ENCODE data around the gene ZNF763. TPM values are rescaled to one million over a fixed set of nuclear protein-coding genes. Genes with fewer than 3 reads are reported as not detected.
"Not testable (repeated sequence)": the region's sequence is repeated elsewhere in the genome, so short reads cannot be mapped to it uniquely, and the experiment has no call there.

The ZNF763 gene
- polyA plus RNA-seq, 2 of the 4 experiments (the other 2 are of a cell fraction) = not detected

DNA sequence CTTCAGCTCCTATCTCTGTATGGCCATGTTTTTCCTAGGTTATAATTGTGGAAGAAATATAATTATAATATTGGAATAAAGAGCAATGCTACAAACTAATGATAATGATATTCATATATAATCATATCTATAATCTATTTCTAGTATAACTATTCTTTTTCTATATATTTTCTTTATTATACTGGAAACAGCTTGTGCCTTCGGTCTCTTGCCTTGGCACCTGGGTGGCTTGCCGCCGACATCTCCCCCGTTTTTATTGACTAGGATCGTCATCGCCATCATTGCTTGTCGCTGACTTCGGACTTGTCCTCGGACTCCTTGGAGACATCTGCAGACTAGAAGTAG, 24.2 kb downstream of the ZNF763 start:
- Histone ChIP-seq H3K9me3 (no peaks in the 10 kb centered on the region), H3K4me2 (no peak overlapping the region), H3K4me3 (no peak overlapping the region), H3K27ac (no peak overlapping the region), H3K4me1 (no peaks in the 10 kb centered on the region)
- POLR2A ChIA-PET = no interaction called here
- DNase-seq (ENCODE audit: low read depth in 1 of 2, low spot score in 1 of 2) = no peak
- ATAC-seq = no peak
- WGBS (ENCODE audit: missing lambda C conversion rate) = 39% methylated on average over 9 of the region's 9 CpGs
- FAIRE-seq = no peak
- TF ChIP-seq ZC3H11A (IDR thresholded peaks at IDR 0.05) (no peak), HOXA7 (CRISPR knock-in tag; IDR thresholded peaks at IDR 0.05) (no peak), TFCP2L1 (CRISPR knock-in tag; IDR thresholded peaks at IDR 0.05) (no peak), RFX5 (IDR thresholded peaks at IDR 0.05) (no peak), ATOH8 (CRISPR knock-in tag; IDR thresholded peaks at IDR 0.05; ENCODE audit: low read depth) (no peak), CBX2 (IDR thresholded peaks at IDR 0.05; ENCODE audit: borderline replicate concordance, low read depth) (no peak), JUN (IDR thresholded peaks at IDR 0.05) (no peak), EP300 (IDR thresholded peaks at IDR 0.05) (no peak), ZNF302 (CRISPR knock-in tag; IDR thresholded peaks at IDR 0.05) (no peak)
- TF ChIP-seq, protein P1, sequence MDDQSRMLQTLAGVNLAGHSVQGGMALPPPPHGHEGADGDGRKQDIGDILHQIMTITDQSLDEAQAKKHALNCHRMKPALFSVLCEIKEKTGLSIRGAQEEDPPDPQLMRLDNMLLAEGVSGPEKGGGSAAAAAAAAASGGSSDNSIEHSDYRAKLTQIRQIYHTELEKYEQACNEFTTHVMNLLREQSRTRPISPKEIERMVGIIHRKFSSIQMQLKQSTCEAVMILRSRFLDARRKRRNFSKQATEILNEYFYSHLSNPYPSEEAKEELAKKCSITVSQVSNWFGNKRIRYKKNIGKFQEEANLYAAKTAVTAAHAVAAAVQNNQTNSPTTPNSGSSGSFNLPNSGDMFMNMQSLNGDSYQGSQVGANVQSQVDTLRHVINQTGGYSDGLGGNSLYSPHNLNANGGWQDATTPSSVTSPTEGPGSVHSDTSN (IDR thresholded peaks at IDR 0.05) = no peak
- CTCF ChIA-PET = no interaction called here

DNA sequence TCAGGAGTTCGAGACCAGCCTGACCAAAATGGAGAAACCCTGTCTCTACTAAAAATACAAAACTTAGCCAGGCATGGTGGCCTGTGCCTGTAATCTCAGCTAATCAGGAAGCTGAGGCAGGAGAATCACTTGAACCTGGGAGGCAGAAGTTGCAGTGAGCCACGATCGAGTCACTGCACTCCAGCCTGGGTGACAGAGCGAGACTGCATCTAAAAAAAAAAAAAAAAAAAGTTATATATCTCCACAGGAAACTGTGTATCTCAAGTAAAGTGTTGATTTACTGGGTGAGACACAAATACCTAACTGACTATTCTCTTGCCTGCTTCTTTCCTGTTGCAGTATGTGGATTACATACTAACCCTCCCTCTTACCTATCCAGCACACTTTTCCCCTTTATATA, 27.1 kb downstream of the ZNF763 start:
- POLR2A ChIA-PET; H3K9me3 ChIP-seq; DNase-seq (ENCODE audit: low read depth in 1 of 2, low spot score in 1 of 2); FAIRE-seq; CTCF ChIA-PET; ATAC-seq; H3K27ac ChIP-seq; H3K4me1 ChIP-seq; H3K4me2 ChIP-seq; H3K4me3 ChIP-seq: not testable (repeated sequence)
- 0% methylated on average over 4 of the region's 4 CpGs for WGBS (ENCODE audit: missing lambda C conversion rate)

DNA sequence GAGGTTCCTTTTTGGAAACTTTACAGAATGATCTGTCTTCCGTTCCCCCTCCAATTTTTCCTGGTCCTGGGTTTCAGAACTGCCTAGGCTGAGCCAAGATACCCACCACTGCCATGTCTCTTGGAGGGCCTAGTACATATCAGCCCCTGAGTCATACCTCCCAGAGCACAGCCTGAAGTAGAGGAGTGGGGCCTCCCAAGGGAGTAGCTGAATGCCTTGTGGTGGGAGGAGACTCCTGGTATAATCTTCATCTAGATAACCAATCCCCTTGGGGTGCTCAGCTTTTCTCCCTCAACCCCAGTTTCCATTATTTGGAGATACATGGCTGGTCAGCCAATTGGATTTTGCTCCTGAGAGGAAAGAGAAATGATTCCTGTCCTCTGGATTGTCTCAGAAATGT, 30.3 kb downstream of the ZNF763 start:
- ATAC-seq = no peak
- POLR2A ChIA-PET = no interaction called here
- no peak for TF ChIP-seq CBX2 (IDR thresholded peaks at IDR 0.05; ENCODE audit: borderline replicate concordance, low read depth)
- TF ChIP-seq GATA3 (IDR thresholded peaks at IDR 0.05; ENCODE audit: borderline replicate concordance) = no peak
- TF ChIP-seq HDAC2 (IDR thresholded peaks at IDR 0.05) = no peak
- TF ChIP-seq EHF (CRISPR knock-in tag; IDR thresholded peaks at IDR 0.05) = no peak
- TF ChIP-seq ESRRA (IDR thresholded peaks at IDR 0.05; ENCODE audit: borderline replicate concordance, low read length) = no peak
- TF ChIP-seq EP300 (IDR thresholded peaks at IDR 0.05) = no peak
- no peak for DNase-seq (ENCODE audit: low read depth in 1 of 2, low spot score in 1 of 2)
- FAIRE-seq = no peak
- WGBS (ENCODE audit: missing lambda C conversion rate) = 0% methylated on average over 1 of the region's 1 CpG
- Histone ChIP-seq H3K9me3 (peaks cover 6% of the 10 kb centered on the region; the same call in 1 of the 3 replicates), H3K27ac (no peak overlapping the region), H3K4me3 (no peak overlapping the region), H3K4me1 (no peaks in the 10 kb centered on the region), H3K4me2 (no peak overlapping the region)
- CTCF ChIA-PET = no interaction called here

DNA sequence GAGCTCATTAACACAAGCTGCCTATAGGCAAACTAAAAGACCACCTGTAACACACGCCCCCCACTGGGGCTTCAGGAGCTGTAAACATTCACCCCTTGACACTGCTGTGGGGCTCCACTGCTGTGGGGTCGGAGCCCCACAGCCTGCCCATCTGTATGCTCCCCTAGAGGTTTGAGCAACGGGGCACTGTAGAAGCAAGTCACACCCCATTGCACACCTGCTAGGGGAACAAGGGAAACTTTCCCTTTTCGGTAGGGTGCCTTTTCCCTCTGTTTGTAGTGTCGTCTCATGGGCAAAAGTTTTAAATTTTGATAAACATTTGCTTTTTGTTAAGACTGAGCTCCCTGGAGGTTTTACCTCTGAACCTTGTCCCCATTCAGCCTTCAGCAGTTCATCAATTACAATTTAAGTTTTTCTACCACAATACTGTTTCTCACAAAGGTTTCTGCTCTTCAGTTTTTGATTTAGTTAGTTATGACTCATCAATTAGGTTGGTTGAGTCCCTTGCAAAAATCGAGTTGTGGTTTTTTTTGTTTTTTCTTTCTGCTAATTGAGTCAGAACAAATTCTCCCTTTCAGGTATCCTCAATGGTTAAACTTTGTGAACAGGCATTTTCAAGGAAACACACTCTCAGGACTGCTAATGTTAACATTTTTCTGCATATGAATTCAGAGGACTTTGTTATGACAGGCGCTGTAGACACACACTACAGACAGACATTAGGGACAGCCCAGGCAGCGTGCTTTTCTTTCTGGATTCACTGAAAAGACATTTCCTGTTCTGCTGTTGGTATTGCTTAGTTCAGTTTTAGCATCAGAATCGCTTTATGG, 35.5 kb downstream of the ZNF763 start:
- peaks cover 7% of the 10 kb centered on the region; the same call in 1 of the 3 replicates for H3K9me3 ChIP-seq
- H3K27ac ChIP-seq = no peak overlapping the region
- WGBS (ENCODE audit: missing lambda C conversion rate) = 8% methylated on average over 8 of the region's 9 CpGs
- ChIA-PET CTCF (interaction anchor here (0.6 kb wide), 1 partner anchor 14 kb away, joined by 4 read pairs; no protein-coding TSS in a partner anchor), POLR2A (no interaction called here)
- ATAC-seq = no peak
- H3K4me1 ChIP-seq = no peaks in the 10 kb centered on the region
- H3K4me3 ChIP-seq = no peak overlapping the region
- H3K4me2 ChIP-seq = no peak overlapping the region
- DNase-seq (ENCODE audit: low read depth in 1 of 2, low spot score in 1 of 2) = no peak
- no peak for FAIRE-seq
- TF ChIP-seq BCL3 (IDR thresholded peaks at IDR 0.05) (no peak), ELK1 (IDR thresholded peaks at IDR 0.05; ENCODE audit: low read depth, low read length) (no peak), HMGXB4 (CRISPR knock-in tag; IDR thresholded peaks at IDR 0.05; ENCODE audit: borderline replicate concordance) (no peak), ZSCAN20 (CRISPR knock-in tag; IDR thresholded peaks at IDR 0.05) (no peak), FOSL2 (IDR thresholded peaks at IDR 0.05) (no peak), FOSL2 (CRISPR knock-in tag; IDR thresholded peaks at IDR 0.05) (no peak), FOSB (CRISPR knock-in tag; IDR thresholded peaks at IDR 0.05) (no peak), MYC (IDR thresholded peaks at IDR 0.05; ENCODE audit: borderline replicate concordance, low read length) (no peak), KDM5A (IDR thresholded peaks at IDR 0.05) (no peak), HOXA7 (CRISPR knock-in tag; IDR thresholded peaks at IDR 0.05) (no peak), JUNB (IDR thresholded peaks at IDR 0.05) (no peak), TP53 (CRISPR knock-in tag; IDR thresholded peaks at IDR 0.05) (no peak)

All from A549 (cell line).